ENCODE measurements around the gene CAMTA1. TPM values are rescaled to one million over a fixed set of nuclear protein-coding genes. Genes with fewer than 3 reads are reported as not detected.

Gene CAMTA1
- total and polyA plus RNA-seq, 4 donors = 48.1 to 140 (median 52.3) TPM

GRCh38 chr1:7199077-7199779 is 414.0 kb downstream of the CAMTA1 start:
- Histone ChIP-seq H3K27me3 (ENCODE audit: control insufficient read depth in 3 of 3, insufficient read depth in 3 of 3, low read length in 2 of 3) (peaks cover 0 to 16% (median 0%) of the 10 kb centered on the region in 3 donors), H3K9ac (ENCODE audit: insufficient read depth in 1 of 2, low read length in 2 of 2) (no peak overlapping the region), H3K4me1 (ENCODE audit: control insufficient read depth in 5 of 5, insufficient read depth in 5 of 5, low read length in 5 of 5) (no peaks in the 10 kb centered on the region), H3K27ac (ENCODE audit: low read depth in 1 of 2, low read length in 1 of 2) (no peak overlapping the region), H3K9me3 (ENCODE audit: control insufficient read depth in 4 of 4, insufficient read depth in 3 of 4, low read length in 3 of 4) (peaks cover 0 to 2% (median 0%) of the 10 kb centered on the region in 4 donors), H3K4me3 (no peak overlapping the region), H3K36me3 (ENCODE audit: control insufficient read depth in 4 of 4, insufficient read depth in 4 of 4, low read length in 4 of 4) (no peaks in the 10 kb centered on the region)
- WGBS, 2 donors = 38 to 48% methylated on average over 27 of the region's 27 CpGs
- DNase-seq (no peak), ATAC-seq (ENCODE audit: insufficient read depth, low FRiP score) (no peak)
- no peak for TF ChIP-seq CTCF (IDR thresholded peaks at IDR 0.05; ENCODE audit: control extremely low read depth, extremely low read depth)

GRCh38 chr1:7207875-7208646 is 422.8 kb downstream of the CAMTA1 start:
- no peak overlapping the region for H3K4me3 ChIP-seq
- H3K36me3 ChIP-seq (ENCODE audit: control insufficient read depth in 4 of 4, insufficient read depth in 4 of 4, low read length in 4 of 4) = no peaks in the 10 kb centered on the region
- no peak overlapping the region for H3K9ac ChIP-seq (ENCODE audit: insufficient read depth in 1 of 2, low read length in 2 of 2)
- DNase-seq = peak; percentile 29 to 52 (median 40)
- no peaks in the 10 kb centered on the region for H3K9me3 ChIP-seq (ENCODE audit: control insufficient read depth in 4 of 4, insufficient read depth in 3 of 4, low read length in 3 of 4)
- ATAC-seq (ENCODE audit: insufficient read depth, low FRiP score) = no peak
- 10 to 24% methylated on average over 6 of the region's 6 CpGs for WGBS, 2 donors
- H3K27ac ChIP-seq (ENCODE audit: low read depth in 1 of 2, low read length in 1 of 2) = no peak overlapping the region
- H3K4me1 ChIP-seq (ENCODE audit: control insufficient read depth in 5 of 5, insufficient read depth in 5 of 5, low read length in 5 of 5) = no peaks in the 10 kb centered on the region
- no peak for TF ChIP-seq CTCF (IDR thresholded peaks at IDR 0.05; ENCODE audit: control extremely low read depth, extremely low read depth)
- H3K27me3 ChIP-seq (ENCODE audit: control insufficient read depth in 3 of 3, insufficient read depth in 3 of 3, low read length in 2 of 3) = peaks cover 0 to 20% (median 0%) of the 10 kb centered on the region in 3 donors

- Histone ChIP-seq H3K4me3 (no peak overlapping the region), H3K9me3 (ENCODE audit: control insufficient read depth in 4 of 4, insufficient read depth in 3 of 4, low read length in 3 of 4) (no peaks in the 10 kb centered on the region), H3K9ac (ENCODE audit: insufficient read depth in 1 of 2, low read length in 2 of 2) (no peak overlapping the region), H3K36me3 (ENCODE audit: control insufficient read depth in 4 of 4, insufficient read depth in 4 of 4, low read length in 4 of 4) (no peaks in the 10 kb centered on the region), H3K27me3 (ENCODE audit: control insufficient read depth in 3 of 3, insufficient read depth in 3 of 3, low read length in 2 of 3) (peaks cover 0 to 20% (median 0%) of the 10 kb centered on the region in 3 donors), H3K27ac (ENCODE audit: low read depth in 1 of 2, low read length in 1 of 2) (no peak overlapping the region), H3K4me1 (ENCODE audit: control insufficient read depth in 5 of 5, insufficient read depth in 5 of 5, low read length in 5 of 5) (no peaks in the 10 kb centered on the region)
- ATAC-seq (ENCODE audit: insufficient read depth, low FRiP score) (no peak), DNase-seq (no peak)
- TF ChIP-seq CTCF (IDR thresholded peaks at IDR 0.05; ENCODE audit: control extremely low read depth, extremely low read depth) = no peak
- 85 to 89% methylated on average over 7 of the region's 7 CpGs for WGBS, 2 donors
Measured at GRCh38 chr1:7208647-7209180, 423.5 kb downstream of the CAMTA1 start.

All from lung (tissue), 12 donors.